PFSK-1 (cell line): ENCODE measurements around the gene SAMHD1.

ENCODE experiments used
- REST ChIP-seq, 2 experiments: IDR thresholded peaks; 2 replicates each; pipeline versions ENCODE4 v1.6.1 to v1.8.0; 2011 to 2012; ENCODE audit warnings: low read depth in 2 of 2, low read length in 2 of 2, control low read depth in 1 of 2, inconsistent platforms in 1 of 2, mild to moderate bottlenecking in 1 of 2, moderate library complexity in 1 of 2; ENCODE audit not compliant: insufficient read depth in 1 of 2
- TAF1 ChIP-seq: IDR thresholded peaks from 2 replicates; pipeline ENCODE4 v1.6.1; 2012; ENCODE audit warnings: low read length, control low read depth, borderline replicate concordance; ENCODE audit not compliant: insufficient read depth

DNA sequence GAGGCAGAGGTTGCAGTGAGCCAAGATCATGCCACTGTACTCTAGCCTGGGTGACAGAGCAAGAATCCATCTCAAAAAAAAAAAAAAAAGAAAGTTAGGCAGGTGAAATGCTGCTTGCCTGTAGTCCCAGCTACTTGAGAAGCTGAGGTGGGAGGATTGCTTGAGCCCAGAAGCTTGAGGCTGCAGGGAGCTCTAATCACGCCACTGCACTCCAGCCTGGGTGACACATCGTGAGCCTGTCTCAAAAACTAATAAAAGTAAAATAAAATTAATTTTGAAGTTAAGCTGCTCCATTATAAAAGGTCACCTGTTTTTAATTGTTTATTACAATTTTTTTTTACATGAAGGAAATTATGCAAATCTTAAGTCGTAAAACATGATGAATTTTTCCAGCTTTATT is 23.2 kb upstream of the SAMHD1 start:
- TF ChIP-seq TAF1, result no peak
- TF ChIP-seq REST (IDR thresholded peaks at IDR 0.05; ENCODE audit: insufficient read depth in 1 of 2, low read depth in 2 of 2, low read length in 2 of 2), result no peak
